B cell (primary cell): ENCODE data around the gene TMEM18. TPM values are rescaled to one million over a fixed set of nuclear protein-coding genes. Genes with fewer than 3 reads are reported as not detected.

Experiments used
- ATAC-seq: fragments of 200-7000 bp; cut with Tn5 transposase; one replicate; pipeline ENCODE4 v1.10.0; 2021; ENCODE audit warnings: low read depth, mild to moderate bottlenecking, moderate number of reproducible peaks, moderate library complexity
- CTCF ChIA-PET: fragments of 350-600 bp; sonication (Branson Sonifier 250); formaldehyde crosslinking; loops from one replicate; lab custom pipeline; 2021; ENCODE audit warnings: antibody characterized with exemption, inconsistent platforms; lab: Charles Lee
- POLR2A ChIA-PET: fragments of 350-600 bp; sonication (Branson Sonifier 250); formaldehyde crosslinking; loops from one replicate; lab custom pipeline; 2021; ENCODE audit warnings: antibody characterized with exemption; lab: Charles Lee
- DNase-seq: peaks from one replicate; pipeline ENCODE4 v3.0.0; 2013
- H2AFZ ChIP-seq: 2 replicates; pipeline ENCODE4 v1.6.1; 2012; ENCODE audit warnings: mild to moderate bottlenecking, low read depth, low read length; ENCODE audit not compliant: insufficient read depth, poor library complexity, severe bottlenecking
- H3K27ac ChIP-seq, 2 donors: 1 replicate in 1 of 2; 2 replicates in 1 of 2; pipeline ENCODE4 v1.5.1; 2012 to 2013; ENCODE audit warnings: low read length in 2 of 2, mild to moderate bottlenecking in 2 of 2, moderate library complexity in 1 of 2
- H3K27me3 ChIP-seq, 4 experiments: fragments of 200-600 bp in 1 of 4; sonication (generic) in 1 of 4; replicated peaks in 1 of 4; 1 replicate in 2 of 4; 2 replicates in 2 of 4; pipeline versions ENCODE4 v1.6.1 to v1.7.0; 2013 to 2016; ENCODE audit warnings: low read length in 3 of 4, mild to moderate bottlenecking in 2 of 4, mixed read lengths in 1 of 4, moderate library complexity in 1 of 4; ENCODE audit not compliant: insufficient read depth in 4 of 4, control insufficient read depth in 3 of 4; ENCODE audit errors: control extremely low read depth in 1 of 4
- H3K36me3 ChIP-seq, 2 experiments: replicated peaks in 1 of 2; 1 replicate in 1 of 2; 2 replicates in 1 of 2; pipeline versions ENCODE4 v1.6.1 to v1.7.1; 2013; ENCODE audit warnings: low read length in 1 of 2; ENCODE audit not compliant: insufficient read depth in 2 of 2, control insufficient read depth in 1 of 2; ENCODE audit errors: control extremely low read depth in 1 of 2, extremely low read depth in 1 of 2
- H3K4me1 ChIP-seq, 2 donors: fragments of 200-600 bp in 1 of 2; sonication (generic) in 1 of 2; 1 replicate in 1 of 2; 2 replicates in 1 of 2; pipeline versions ENCODE4 v1.5.1 to v1.6.1; 2013 to 2017; ENCODE audit warnings: low read length in 2 of 2; ENCODE audit not compliant: control insufficient read depth in 2 of 2, insufficient read depth in 2 of 2
- H3K4me2 ChIP-seq: replicated peaks from 2 replicates; pipeline ENCODE3; 2012; ENCODE audit warnings: mild to moderate bottlenecking, low read depth, low read length; ENCODE audit not compliant: poor library complexity, severe bottlenecking
- H3K4me3 ChIP-seq, 5 experiments: fragments of 200-600 bp in 1 of 5; sonication (generic) in 1 of 5; 1 replicate in 3 of 5; 2 replicates in 2 of 5; pipeline versions ENCODE4 v1.5.1 to v1.7.0; 2011 to 2016; ENCODE audit warnings: low read length in 4 of 5, mild to moderate bottlenecking in 4 of 5, low read depth in 2 of 5, control low read depth in 1 of 5, moderate library complexity in 1 of 5; ENCODE audit not compliant: insufficient read depth in 1 of 5; ENCODE audit errors: control extremely low read depth in 1 of 5, extremely low read depth in 1 of 5
- H3K79me2 ChIP-seq: fragments of 200-600 bp; sonication (generic); one replicate; pipeline ENCODE4 v1.6.0; 2016; ENCODE audit warnings: low read length; ENCODE audit not compliant: control insufficient read depth, insufficient read depth
- H3K9ac ChIP-seq: fragments of 200-600 bp; sonication (generic); 2 replicates; pipeline ENCODE4 v1.6.1; 2017; ENCODE audit warnings: mild to moderate bottlenecking, low read length, moderate library complexity
- H3K9me3 ChIP-seq, 3 donors: one replicate each; pipeline versions ENCODE4 v1.6.1 to v1.7.1; 2013; ENCODE audit warnings: low read length in 2 of 3; ENCODE audit not compliant: control insufficient read depth in 2 of 3, insufficient read depth in 1 of 3; ENCODE audit errors: control extremely low read depth in 1 of 3
- H4K20me1 ChIP-seq: 2 replicates; pipeline ENCODE4 v1.6.0; 2012; ENCODE audit warnings: mild to moderate bottlenecking, low read length; ENCODE audit not compliant: insufficient read depth, control insufficient read depth, poor library complexity, severe bottlenecking
- H3K27ac Mint-ChIP-seq: one replicate; pipeline ENCODE4 v1.8.0; 2021; ENCODE audit warnings: mixed read lengths
- H3K27me3 Mint-ChIP-seq: one replicate; pipeline ENCODE4 v1.8.0; 2021; ENCODE audit warnings: mixed read lengths
- H3K4me1 Mint-ChIP-seq: one replicate; pipeline ENCODE4 v1.8.0; 2021; ENCODE audit warnings: mixed read lengths
- H3K4me3 Mint-ChIP-seq: one replicate; pipeline ENCODE4 v1.8.0; 2021; ENCODE audit warnings: mixed read lengths
- H3K9me3 Mint-ChIP-seq: one replicate; pipeline ENCODE4 v1.8.0; 2022; ENCODE audit warnings: mixed read lengths; ENCODE audit not compliant: insufficient read depth
- EZH2 ChIP-seq: IDR thresholded peaks from 2 replicates; pipeline ENCODE4 v1.6.1; 2012; ENCODE audit warnings: borderline replicate concordance, low read depth, mild to moderate bottlenecking, moderate library complexity, low read length; ENCODE audit not compliant: insufficient read depth, poor library complexity, severe bottlenecking
- WGBS: methylation state at CpG from one replicate; pipeline ENCODE4 v1.1.5; 2013; ENCODE audit warnings: missing lambda C conversion rate; ENCODE audit not compliant: insufficient coverage; 5-methylcytosine and 5-hydroxymethylcytosine counted together
- intact Hi-C: fragments of 100-400 bp; cut with micrococcal nuclease; formaldehyde crosslinking; loops from one replicate; pipeline ENCODE4 v1.10.0; 2022
- polyA plus RNA-seq: library from polyadenylated mRNA; depleted of rRNA; stranded (reverse); fragments of >200 nt; gene quantifications from 2 replicates; pipeline ENCODE4 v1.2.3, GENCODE V29; 2012
- total RNA-seq, 2 donors: library from RNA; stranded (reverse); fragments of 120-200 nt in 1 of 2; gene quantifications; 1 replicate in 1 of 2; 2 replicates in 1 of 2; pipeline versions ENCODE4 v1.2.3 to v1.2.4, GENCODE V29; 2013 to 2022
- TF ChIP-seq, protein P1 (sequence below): fragments of 200-600 bp; IDR thresholded peaks from one replicate; pipeline ENCODE4 v1.8.0; 2022; ENCODE audit warnings: antibody characterized with exemption, mild to moderate bottlenecking

The TMEM18 gene
- total and polyA plus RNA-seq, 2 donors (not counting 1 experiment from before 2014, with no cell fraction given): 14.4 to 38.5 TPM

DNA sequence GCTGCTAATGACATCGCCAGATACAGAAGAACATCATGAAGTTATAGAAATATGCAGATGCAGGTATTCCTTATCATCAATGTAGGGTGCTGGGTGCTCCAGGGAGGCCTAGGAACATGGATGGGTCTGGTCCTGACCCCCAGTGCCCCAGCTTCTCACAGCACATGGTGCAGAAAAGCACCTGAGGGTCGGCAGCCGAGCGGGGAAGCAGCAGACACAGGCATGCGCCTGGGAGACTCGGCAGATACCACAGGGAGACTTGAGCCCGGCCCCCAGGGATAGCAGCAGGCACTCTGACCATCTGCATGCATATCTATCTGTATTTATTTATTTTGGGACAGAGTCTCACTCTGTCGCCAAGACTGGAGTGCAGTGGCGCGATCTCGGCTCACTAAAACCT, 43.2 kb downstream of the TMEM18 start:
- Histone ChIP-seq H3K4me3 (no peak overlapping the region), H3K79me2 (no peaks in the 10 kb centered on the region), H3K9me3 (peaks cover 0 to 2% (median 0%) of the 10 kb centered on the region in 3 donors), H3K27me3 (peaks cover 0 to 10% (median 0%) of the 10 kb centered on the region in 4 experiments), H3K36me3 (no peaks in the 10 kb centered on the region), H3K27ac (no peak overlapping the region), H4K20me1 (no peaks in the 10 kb centered on the region), H2AFZ (no peak overlapping the region), H3K9ac (no peak overlapping the region), H3K4me2 (no peak overlapping the region), H3K4me1 (peaks cover 7 to 8% of the 10 kb centered on the region in 2 donors)
- Mint-ChIP-seq H3K4me3 (no peak overlapping the region), H3K27me3 (peaks cover 13% of the 10 kb centered on the region), H3K4me1 (peaks cover 6% of the 10 kb centered on the region), H3K27ac (no peak overlapping the region), H3K9me3 (no peaks in the 10 kb centered on the region)
- intact Hi-C loops: loop anchor here (10.0 kb wide), 1 partner anchor 169 kb away; no protein-coding TSS in a partner anchor
- no peak for DNase-seq
- WGBS: 98% methylated on average over 11 of the region's 11 CpGs
- TF ChIP-seq EZH2: no peak
- TF ChIP-seq, protein P1, sequence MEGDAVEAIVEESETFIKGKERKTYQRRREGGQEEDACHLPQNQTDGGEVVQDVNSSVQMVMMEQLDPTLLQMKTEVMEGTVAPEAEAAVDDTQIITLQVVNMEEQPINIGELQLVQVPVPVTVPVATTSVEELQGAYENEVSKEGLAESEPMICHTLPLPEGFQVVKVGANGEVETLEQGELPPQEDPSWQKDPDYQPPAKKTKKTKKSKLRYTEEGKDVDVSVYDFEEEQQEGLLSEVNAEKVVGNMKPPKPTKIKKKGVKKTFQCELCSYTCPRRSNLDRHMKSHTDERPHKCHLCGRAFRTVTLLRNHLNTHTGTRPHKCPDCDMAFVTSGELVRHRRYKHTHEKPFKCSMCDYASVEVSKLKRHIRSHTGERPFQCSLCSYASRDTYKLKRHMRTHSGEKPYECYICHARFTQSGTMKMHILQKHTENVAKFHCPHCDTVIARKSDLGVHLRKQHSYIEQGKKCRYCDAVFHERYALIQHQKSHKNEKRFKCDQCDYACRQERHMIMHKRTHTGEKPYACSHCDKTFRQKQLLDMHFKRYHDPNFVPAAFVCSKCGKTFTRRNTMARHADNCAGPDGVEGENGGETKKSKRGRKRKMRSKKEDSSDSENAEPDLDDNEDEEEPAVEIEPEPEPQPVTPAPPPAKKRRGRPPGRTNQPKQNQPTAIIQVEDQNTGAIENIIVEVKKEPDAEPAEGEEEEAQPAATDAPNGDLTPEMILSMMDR: no peak
- CTCF ChIA-PET: interaction anchor here (1.4 to 7.6 kb wide), 3 partner anchors 9 to 387 kb away, joined by 5 to 105 read pairs (median 96); no protein-coding TSS in a partner anchor
- POLR2A ChIA-PET: no interaction called here
- ATAC-seq: no peak

- no CpG with 5 or more reads among the region's 5 CpGs for WGBS
- Histone ChIP-seq H4K20me1 (no peaks in the 10 kb centered on the region), H3K9ac (no peak overlapping the region), H3K36me3 (no peaks in the 10 kb centered on the region), H3K79me2 (no peaks in the 10 kb centered on the region), H3K4me2 (no peak overlapping the region), H3K4me3 (no peak overlapping the region), H3K9me3 (peaks cover 0 to 2% (median 0%) of the 10 kb centered on the region in 3 donors), H2AFZ (no peak overlapping the region), H3K27ac (no peak overlapping the region), H3K4me1 (peaks cover 7 to 8% of the 10 kb centered on the region in 2 donors), H3K27me3 (peaks cover 0 to 10% (median 0%) of the 10 kb centered on the region in 4 experiments)
- ChIA-PET POLR2A (no interaction called here), CTCF (interaction anchor here (1.4 to 7.6 kb wide), 3 partner anchors 10 to 387 kb away, joined by 5 to 105 read pairs (median 96); no protein-coding TSS in a partner anchor)
- TF ChIP-seq, protein P1: no peak
- TF ChIP-seq EZH2: no peak
- DNase-seq (no peak), ATAC-seq (no peak)
- Mint-ChIP-seq H3K27me3 (peaks cover 13% of the 10 kb centered on the region), H3K9me3 (no peaks in the 10 kb centered on the region), H3K4me1 (peaks cover 6% of the 10 kb centered on the region), H3K27ac (no peak overlapping the region), H3K4me3 (no peak overlapping the region)
- intact Hi-C loops: loop anchor here (10.0 kb wide), 1 partner anchor 169 kb away; no protein-coding TSS in a partner anchor
Measured at GRCh38 chr2:633371-633770, 43.8 kb downstream of the TMEM18 start.
